Measurements from ENCODE around the gene ENTPD3. TPM values are rescaled to one million over a fixed set of nuclear protein-coding genes. Genes with fewer than 3 reads are reported as not detected.

Gene ENTPD3
- total and polyA plus RNA-seq, 2 of the 8 experiments (the other 6 are each of a cell fraction or from before 2014, with no cell fraction given), result 0.60 to 1.0 TPM

- no peak for TF ChIP-seq GABPA (IDR thresholded peaks at IDR 0.05; ENCODE audit: borderline replicate concordance, insufficient read depth, low read length)
- TF ChIP-seq CTBP2 (IDR thresholded peaks at IDR 0.05; ENCODE audit: borderline replicate concordance, insufficient read depth, insufficient read length, low read length), result no peak
- TF ChIP-seq ATF3 (IDR thresholded peaks at IDR 0.05; ENCODE audit: insufficient read depth, low read depth, low read length), result no peak
- TF ChIP-seq TEAD4 (IDR thresholded peaks at IDR 0.05; ENCODE audit: low read depth, low read length), result no peak
- no peak for TF ChIP-seq BCL11A (IDR thresholded peaks at IDR 0.05; ENCODE audit: low read depth in 2 of 2, low read length in 2 of 2)
- no peak for TF ChIP-seq ZNF274 (IDR thresholded peaks at IDR 0.05; ENCODE audit: borderline replicate concordance, extremely low read depth, low read length)
- TF ChIP-seq RBBP5 (IDR thresholded peaks at IDR 0.05; ENCODE audit: borderline replicate concordance, low read depth, low read length), result no peak; the same call in 1 of the 2 replicates
- TF ChIP-seq TAF1 (IDR thresholded peaks at IDR 0.05; ENCODE audit: low read depth, low read length), result peak; percentile 20; the same call in 1 of the 2 replicates
- no peak for TF ChIP-seq BACH1 (IDR thresholded peaks at IDR 0.05; ENCODE audit: low read length)
- peak; percentile 79 for TF ChIP-seq KDM4A (IDR thresholded peaks at IDR 0.05; ENCODE audit: low read depth, low read length, severe bottlenecking)
- TF ChIP-seq HDAC2 (IDR thresholded peaks at IDR 0.05; ENCODE audit: borderline replicate concordance in 1 of 2, low read depth in 2 of 2, low read length in 2 of 2), result no peak
- no peak for TF ChIP-seq SIX5 (IDR thresholded peaks at IDR 0.05; ENCODE audit: low read depth, low read length)
- TF ChIP-seq FOSL1 (IDR thresholded peaks at IDR 0.05; ENCODE audit: insufficient read depth, low read depth, low read length), result no peak
- no peak for TF ChIP-seq RFX5 (IDR thresholded peaks at IDR 0.05; ENCODE audit: borderline replicate concordance, low read depth, low read length)
- no peak for TF ChIP-seq EGR1 (IDR thresholded peaks at IDR 0.05; ENCODE audit: borderline replicate concordance, low read depth, low read length)
- 0 out of 4 replicates have a peak, but pooled peaks of 1 of the 2 experiments have one; percentile 11 for TF ChIP-seq RAD21 (IDR thresholded peaks at IDR 0.05 in 1 of 2, conservative IDR thresholded peaks at IDR 0.05 in 1 of 2; ENCODE audit: low read depth in 2 of 2, low read length in 2 of 2)
- peak; percentile 55; the same call in 1 of the 2 replicates for TF ChIP-seq SUZ12 (IDR thresholded peaks at IDR 0.05; ENCODE audit: low read length)
- no peak for TF ChIP-seq NANOG (IDR thresholded peaks at IDR 0.05; ENCODE audit: insufficient read depth, low read depth, low read length, poor library complexity, severe bottlenecking)
- peak; percentile 78 for TF ChIP-seq ASH2L (IDR thresholded peaks at IDR 0.05; ENCODE audit: low read length)
- TF ChIP-seq SIRT6 (IDR thresholded peaks at IDR 0.05; ENCODE audit: low read length), result no peak
- TF ChIP-seq TAF7 (optimal IDR thresholded peaks at IDR 0.05; ENCODE audit: borderline replicate concordance, low read depth, low read length), result no peak
- no peak for TF ChIP-seq TBP (IDR thresholded peaks at IDR 0.05; ENCODE audit: low read depth, low read length)
Measured at GRCh38 chr3:40387001-40387894, at the start of gene ENTPD3 (continued).
